Hematopoietic multipotent progenitor cell treated with erythropoietin and hydrocortisone succinate and interleukin-3 and kit ligand, for 4 days (in vitro differentiated cells): ENCODE measurements around the gene COPG2.
"Not testable (repeated sequence)": the region's sequence is repeated elsewhere in the genome, so short reads cannot be mapped to it uniquely, and the experiment has no call there.

Experiments
- DNase-seq: peaks from one replicate; pipeline ENCODE4 v3.0.0-alpha.2; 2015

The COPG2 gene

GRCh38 chr7:130559184-130559583, 109.4 kb downstream of the COPG2 start:
- no peak for DNase-seq

- DNase-seq = no peak
Measured at GRCh38 chr7:130554481-130554880, 114.1 kb downstream of the COPG2 start.

- no peak for DNase-seq
Measured at GRCh38 chr7:130553398-130554029, 115.0 kb downstream of the COPG2 start.

GRCh38 chr7:130544356-130544755, 124.2 kb downstream of the COPG2 start:
- DNase-seq = no peak

GRCh38 chr7:130543487-130544010, 125.0 kb downstream of the COPG2 start:
- DNase-seq = no peak

- DNase-seq = not testable (repeated sequence)
Measured at GRCh38 chr7:130542297-130542696, 126.3 kb downstream of the COPG2 start.

GRCh38 chr7:130541287-130541686, 127.3 kb downstream of the COPG2 start:
- not testable (repeated sequence) for DNase-seq

- DNase-seq = not testable (repeated sequence)
Measured at GRCh38 chr7:130537894-130538293, 130.7 kb downstream of the COPG2 start.

GRCh38 chr7:130529417-130529816, 139.1 kb downstream of the COPG2 start:
- no peak for DNase-seq

GRCh38 chr7:130527752-130528355, 140.7 kb downstream of the COPG2 start:
- DNase-seq = not testable (repeated sequence)

- DNase-seq = no peak
Measured at GRCh38 chr7:130524628-130525027, 143.9 kb downstream of the COPG2 start.

GRCh38 chr7:130523519-130524125, 144.9 kb downstream of the COPG2 start:
- not testable (repeated sequence) for DNase-seq

GRCh38 chr7:130521258-130521951, 147.1 kb downstream of the COPG2 start:
- DNase-seq = no peak

GRCh38 chr7:130515315-130516040, 153.1 kb downstream of the COPG2 start:
- DNase-seq = peak; percentile 11

- no peak for DNase-seq
Measured at GRCh38 chr7:130513447-130513846, 155.1 kb downstream of the COPG2 start.

- DNase-seq = not testable (repeated sequence)
Measured at GRCh38 chr7:130512038-130512437, 156.5 kb downstream of the COPG2 start.

- DNase-seq = no peak
Measured at GRCh38 chr7:130506358-130506757, 162.2 kb downstream of the COPG2 start.

- no peak for DNase-seq
Measured at GRCh38 chr7:130505753-130506152, 162.8 kb downstream of the COPG2 start.

GRCh38 chr7:130500910-130501309, 167.6 kb downstream of the COPG2 start:
- DNase-seq = no peak

GRCh38 chr7:130500463-130500862, 168.1 kb downstream of the COPG2 start:
- no peak for DNase-seq

- peak; percentile 67 for DNase-seq
Measured at GRCh38 chr7:130494431-130494858, 174.1 kb downstream of the COPG2 start.

GRCh38 chr7:130493275-130493873, 175.2 kb downstream of the COPG2 start:
- peak; percentile 43 for DNase-seq
